GM23338 (cell line): ENCODE measurements around the gene SUPT6H.

ENCODE experiments used
- CREB1 ChIP-seq: fragments of 250-450 bp; sonication (Bioruptor Pico); IDR thresholded peaks from 2 replicates; pipeline ENCODE4 v1.5.0; 2020; ENCODE audit warnings: low read depth, mild to moderate bottlenecking, moderate library complexity
- EZH2 ChIP-seq: fragments of 200-600 bp; sonication (generic); IDR thresholded peaks from one replicate; pipeline ENCODE4 v1.8.0; 2017; ENCODE audit warnings: antibody characterized with exemption, mild to moderate bottlenecking, low read depth; ENCODE audit not compliant: unreplicated experiment
- EZH2phosphoT487 ChIP-seq: fragments of 200-600 bp; sonication (generic); IDR thresholded peaks from one replicate; pipeline ENCODE4 v1.8.1; 2018; ENCODE audit warnings: antibody characterized with exemption; ENCODE audit not compliant: unreplicated experiment
- POLR2AphosphoS5 ChIP-seq: IDR thresholded peaks from 2 replicates; pipeline ENCODE4 v1.6.1; 2016; ENCODE audit warnings: antibody characterized with exemption, low read depth
- TF ChIP-seq, protein P1 (sequence below), 2 experiments: fragments of 200-600 bp in 1 of 2; sonication (generic) in 1 of 2; conservative IDR thresholded peaks; 2 replicates each; pipeline versions ENCODE4 v1.5.1 to v1.6.1; 2016 to 2017; ENCODE audit warnings: antibody characterized with exemption in 2 of 2, low read depth in 2 of 2, mild to moderate bottlenecking in 2 of 2, moderate library complexity in 1 of 2
- TF ChIP-seq, protein P2 (sequence below): IDR thresholded peaks from one replicate; pipeline ENCODE4 v1.6.1; 2018; ENCODE audit warnings: antibody characterized with exemption; ENCODE audit not compliant: unreplicated experiment

DNA sequence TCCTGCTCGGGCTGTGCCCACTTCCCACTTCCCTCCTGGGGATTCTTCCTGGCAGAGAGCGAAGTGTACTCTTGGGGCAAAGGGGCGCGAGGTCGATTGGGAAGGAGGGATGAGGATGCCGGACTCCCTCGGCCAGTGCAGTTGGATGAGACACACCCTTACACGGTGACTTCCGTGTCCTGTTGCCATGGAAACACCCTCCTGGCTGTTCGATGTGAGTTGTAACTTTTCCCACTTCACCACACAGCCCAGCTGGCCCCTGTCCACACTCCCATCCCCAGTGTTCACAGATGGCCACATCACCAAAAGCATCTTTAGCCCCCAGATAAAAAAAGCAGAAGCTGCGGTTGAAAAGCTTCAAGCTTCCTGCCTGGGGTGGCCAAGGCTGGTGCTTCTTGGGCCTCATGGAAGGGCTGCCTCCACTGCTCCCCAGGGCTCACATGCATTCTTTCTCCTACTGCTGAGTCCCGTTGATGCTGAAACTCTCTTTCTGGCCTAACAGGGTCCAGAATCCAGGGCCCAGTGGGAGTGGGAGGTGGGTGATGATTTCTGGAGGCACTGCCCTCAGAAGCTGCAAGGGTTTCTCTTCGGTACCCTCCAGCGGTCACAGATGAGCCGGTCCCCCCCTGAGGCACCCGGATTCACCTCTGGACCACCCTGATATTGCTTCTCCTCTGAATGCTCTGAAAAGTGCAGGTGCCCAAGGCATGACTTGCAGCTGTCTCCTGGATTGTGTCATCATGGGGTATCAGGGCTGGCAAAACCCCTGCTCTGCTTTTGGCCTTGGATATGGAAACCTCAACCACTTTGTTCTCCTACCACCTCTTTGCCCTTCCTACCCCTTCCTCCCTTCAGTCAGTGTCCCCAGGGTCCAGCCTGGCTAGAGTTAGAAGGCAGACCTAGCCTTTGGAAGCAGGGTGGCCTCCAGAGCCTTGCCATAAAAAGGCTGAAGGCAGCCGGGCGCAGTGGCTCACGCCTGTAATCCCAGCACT, 79.6 kb downstream of the SUPT6H start:
- TF ChIP-seq CREB1, result no peak
- TF ChIP-seq, protein P1, sequence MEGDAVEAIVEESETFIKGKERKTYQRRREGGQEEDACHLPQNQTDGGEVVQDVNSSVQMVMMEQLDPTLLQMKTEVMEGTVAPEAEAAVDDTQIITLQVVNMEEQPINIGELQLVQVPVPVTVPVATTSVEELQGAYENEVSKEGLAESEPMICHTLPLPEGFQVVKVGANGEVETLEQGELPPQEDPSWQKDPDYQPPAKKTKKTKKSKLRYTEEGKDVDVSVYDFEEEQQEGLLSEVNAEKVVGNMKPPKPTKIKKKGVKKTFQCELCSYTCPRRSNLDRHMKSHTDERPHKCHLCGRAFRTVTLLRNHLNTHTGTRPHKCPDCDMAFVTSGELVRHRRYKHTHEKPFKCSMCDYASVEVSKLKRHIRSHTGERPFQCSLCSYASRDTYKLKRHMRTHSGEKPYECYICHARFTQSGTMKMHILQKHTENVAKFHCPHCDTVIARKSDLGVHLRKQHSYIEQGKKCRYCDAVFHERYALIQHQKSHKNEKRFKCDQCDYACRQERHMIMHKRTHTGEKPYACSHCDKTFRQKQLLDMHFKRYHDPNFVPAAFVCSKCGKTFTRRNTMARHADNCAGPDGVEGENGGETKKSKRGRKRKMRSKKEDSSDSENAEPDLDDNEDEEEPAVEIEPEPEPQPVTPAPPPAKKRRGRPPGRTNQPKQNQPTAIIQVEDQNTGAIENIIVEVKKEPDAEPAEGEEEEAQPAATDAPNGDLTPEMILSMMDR (conservative IDR thresholded peaks at IDR 0.05; ENCODE audit: low read depth in 2 of 2), result no peak
- no peak for TF ChIP-seq POLR2AphosphoS5
- no peak for TF ChIP-seq EZH2
- no peak for TF ChIP-seq EZH2phosphoT487
- TF ChIP-seq, protein P2, sequence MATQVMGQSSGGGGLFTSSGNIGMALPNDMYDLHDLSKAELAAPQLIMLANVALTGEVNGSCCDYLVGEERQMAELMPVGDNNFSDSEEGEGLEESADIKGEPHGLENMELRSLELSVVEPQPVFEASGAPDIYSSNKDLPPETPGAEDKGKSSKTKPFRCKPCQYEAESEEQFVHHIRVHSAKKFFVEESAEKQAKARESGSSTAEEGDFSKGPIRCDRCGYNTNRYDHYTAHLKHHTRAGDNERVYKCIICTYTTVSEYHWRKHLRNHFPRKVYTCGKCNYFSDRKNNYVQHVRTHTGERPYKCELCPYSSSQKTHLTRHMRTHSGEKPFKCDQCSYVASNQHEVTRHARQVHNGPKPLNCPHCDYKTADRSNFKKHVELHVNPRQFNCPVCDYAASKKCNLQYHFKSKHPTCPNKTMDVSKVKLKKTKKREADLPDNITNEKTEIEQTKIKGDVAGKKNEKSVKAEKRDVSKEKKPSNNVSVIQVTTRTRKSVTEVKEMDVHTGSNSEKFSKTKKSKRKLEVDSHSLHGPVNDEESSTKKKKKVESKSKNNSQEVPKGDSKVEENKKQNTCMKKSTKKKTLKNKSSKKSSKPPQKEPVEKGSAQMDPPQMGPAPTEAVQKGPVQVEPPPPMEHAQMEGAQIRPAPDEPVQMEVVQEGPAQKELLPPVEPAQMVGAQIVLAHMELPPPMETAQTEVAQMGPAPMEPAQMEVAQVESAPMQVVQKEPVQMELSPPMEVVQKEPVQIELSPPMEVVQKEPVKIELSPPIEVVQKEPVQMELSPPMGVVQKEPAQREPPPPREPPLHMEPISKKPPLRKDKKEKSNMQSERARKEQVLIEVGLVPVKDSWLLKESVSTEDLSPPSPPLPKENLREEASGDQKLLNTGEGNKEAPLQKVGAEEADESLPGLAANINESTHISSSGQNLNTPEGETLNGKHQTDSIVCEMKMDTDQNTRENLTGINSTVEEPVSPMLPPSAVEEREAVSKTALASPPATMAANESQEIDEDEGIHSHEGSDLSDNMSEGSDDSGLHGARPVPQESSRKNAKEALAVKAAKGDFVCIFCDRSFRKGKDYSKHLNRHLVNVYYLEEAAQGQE, result no peak
